Ovary (tissue), 10 donors: ENCODE measurements around the gene EGR4. TPM values are rescaled to one million over a fixed set of nuclear protein-coding genes. Genes with fewer than 3 reads are reported as not detected.

Experiments used
- DNase-seq, 5 donors: peaks; one replicate each; pipeline ENCODE4 v3.0.0-alpha.2; 2019 to 2020
- H3K27ac ChIP-seq, 2 donors: fragments of 200-600 bp; one replicate each; pipeline versions ENCODE4 v1.5.1 to v1.8.0; 2019 to 2022
- H3K27me3 ChIP-seq: fragments of 200-600 bp; one replicate; pipeline ENCODE4 v1.8.0; 2022
- H3K36me3 ChIP-seq: fragments of 200-600 bp; sonication (generic); one replicate; pipeline ENCODE4 v1.5.1; 2019
- H3K4me1 ChIP-seq: one replicate; pipeline ENCODE4 v1.8.1; 2013; ENCODE audit warnings: mild to moderate bottlenecking, moderate library complexity; ENCODE audit not compliant: insufficient read depth
- H3K4me3 ChIP-seq: fragments of 200-600 bp; sonication (generic); one replicate; pipeline ENCODE4 v1.5.1; 2017
- H3K9me3 ChIP-seq, 2 donors: fragments of 200-600 bp in 1 of 2; sonication (generic) in 1 of 2; one replicate each; pipeline versions ENCODE4 v1.5.1 to v1.8.1; 2013 to 2019; ENCODE audit warnings: mild to moderate bottlenecking in 1 of 2, moderate library complexity in 1 of 2
- CTCF ChIP-seq, 3 donors: fragments of 450-650 bp in 2 of 3; fragments of 200-600 bp in 1 of 3; IDR thresholded peaks; one replicate each; pipeline versions ENCODE4 v1.5.1 to v1.8.0; 2016 to 2022; ENCODE audit warnings: antibody characterized with exemption in 3 of 3, mild to moderate bottlenecking in 1 of 3
- EP300 ChIP-seq: sonication (generic); formaldehyde crosslinking; IDR thresholded peaks from one replicate; pipeline ENCODE4 v1.6.1; 2017; ENCODE audit warnings: antibody characterized with exemption
- POLR2A ChIP-seq: fragments of 450-650 bp; IDR thresholded peaks from one replicate; pipeline ENCODE4 v1.6.1; 2017; ENCODE audit warnings: antibody characterized with exemption, mild to moderate bottlenecking, moderate library complexity
- WGBS, 3 donors: extraction: QIAGEN DNeasy Blood & Tissue Kit in 1 of 3; methylation state at CpG; one replicate each; pipeline versions ENCODE4 v1.1.5 to v1.1.7; 2013 to 2017; 5-methylcytosine and 5-hydroxymethylcytosine counted together
- intact Hi-C, 4 donors: fragments of 100-400 bp; cut with DNase I; formaldehyde crosslinking; loops; one replicate each; pipeline versions ENCODE4 v1.11.0 to v1.15.1; 2022 to 2023
- long read RNA-seq, 3 donors: library from polyadenylated mRNA in 2 of 3; unstranded in 2 of 3; transcript quantifications; one replicate each; pipeline ENCODE4 v2.0.0 and lab custom pipeline, GENCODE V29; 2021 to 2026
- polyA plus RNA-seq, 2 donors: library from polyadenylated mRNA; stranded (reverse); fragments of 200-250 nt in 1 of 2; fragments of 350-450 nt in 1 of 2; fragmentation: Illumina TruSeq in 1 of 2; extraction: RNeasy Lipid Tissue Mini Kit (QIAGEN cat#74804) in 1 of 2; gene quantifications; one replicate each; pipeline ENCODE4 v1.2.3, GENCODE V29; 2013 to 2014
- total RNA-seq, 7 donors: library from RNA; depleted of rRNA in 2 of 7; stranded (reverse); fragments of >200 nt in 2 of 7; fragmentation: NEBNext Ultra II Directional in 3 of 7; extraction: Animal tissue kit (Norgen Biotek cat#: 25700) in 3 of 7; gene quantifications; one replicate each; pipeline versions ENCODE4 v1.1.0 to v1.2.4, GENCODE V29; 2016 to 2023
- donor health status: DM: no; HTN: no; CAD: no; lungs with moderate emphysema.
- donor health status: DM: no; HTN: no; CAD: no.
- donor health status: Bipolar disorder and iron deficiency.
- donor health status: DM: yes; HTN: yes; CAD: no.
- donor health status: DM: no; HTN: no; CAD: no.
- donor health status: DM: yes; HTN: yes; CAD: no.

EGR4 gene
- total RNA-seq (under 1 TPM in 1 of 7 donors, not detected in 6; 0.13 TPM), polyA plus RNA-seq (under 1 TPM in 1 of 2 donors, not detected in 1; 0.04 TPM)
- long read RNA-seq, donor 1 = 0 reads
- long read RNA-seq, donor 2 = 0 reads
- long read RNA-seq, donor 3 = 0 reads

GRCh38 chr2:73293534-73294171 is at the start of gene EGR4:
EGR4 (minus strand) TSS chr2:73293548; CDS start chr2:73293317, 231 bp downstream.
- DNase-seq = peak in 2 of 5 donors; percentile 25 to 43
- intact Hi-C loops = no loop called here
- Histone ChIP-seq H3K36me3 (no peaks in the 10 kb centered on the region), H3K9me3 (no peaks in the 10 kb centered on the region), H3K27me3 (peaks cover 10% of the 10 kb centered on the region), H3K27ac (no peak within 1 kb of the TSS), H3K4me1 (peaks cover 10% of the 10 kb centered on the region), H3K4me3 (peak within 1 kb of the TSS; percentile 9)
- 1 to 2% (median 1%) methylated on average over 28 to 45 of the region's 45 CpGs for WGBS, 3 donors
- no peak for TF ChIP-seq POLR2A

- WGBS, 3 donors = 56 to 68% (median 65%) methylated on average over 3 of the region's 3 CpGs
- no peak for DNase-seq
- Histone ChIP-seq H3K9me3 (no peaks in the 10 kb centered on the region), H3K27ac (no peak overlapping the region), H3K4me3 (no peak overlapping the region), H3K4me1 (no peaks in the 10 kb centered on the region), H3K27me3 (no peaks in the 10 kb centered on the region), H3K36me3 (no peaks in the 10 kb centered on the region)
- intact Hi-C loops = no loop called here
- TF ChIP-seq POLR2A = no peak
- TF ChIP-seq EP300 = no peak
- TF ChIP-seq CTCF (IDR thresholded peaks at IDR 0.05) = no peak
These were observed 47.7 kb upstream of the EGR4 start for GRCh38 chr2:73341039-73341438.

DNA sequence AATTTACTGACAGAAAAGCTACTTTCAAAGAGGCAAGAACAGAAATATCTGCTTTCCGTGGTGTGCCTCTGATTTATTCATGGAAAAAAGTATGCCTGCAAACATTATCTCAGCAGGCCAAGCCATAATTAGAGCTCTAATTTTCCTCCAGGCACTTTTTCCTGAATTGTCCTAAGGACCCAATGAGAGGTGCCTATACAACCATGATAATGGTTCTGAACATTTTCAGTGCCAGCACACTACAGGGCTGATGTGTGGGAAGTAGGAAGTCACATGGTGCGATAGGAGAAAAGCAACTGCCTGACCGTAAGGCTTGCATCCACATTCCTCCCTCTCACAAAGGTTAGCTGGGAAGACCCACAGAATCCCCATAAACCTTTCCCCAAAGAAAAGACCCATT is 45.9 kb upstream of the EGR4 start:
- H3K27ac ChIP-seq = no peak overlapping the region

DNA sequence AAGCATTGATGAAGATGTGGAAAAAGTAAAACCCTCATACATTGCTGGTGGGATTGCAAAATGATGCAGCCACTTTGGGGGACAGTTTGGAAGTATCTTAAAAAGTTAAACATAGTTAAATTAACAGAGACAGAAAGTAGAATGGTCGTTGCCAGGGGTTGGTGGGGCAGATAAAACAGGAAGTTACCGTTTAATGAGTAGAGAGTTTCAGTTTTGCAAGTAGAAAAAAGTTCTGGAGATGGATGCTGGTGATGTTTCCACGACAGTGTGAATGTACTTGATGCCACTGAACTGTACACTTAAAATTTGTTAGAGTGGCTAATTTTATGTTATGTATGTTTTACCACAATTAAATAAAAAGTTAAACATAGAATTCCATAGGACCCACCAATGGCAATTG is 44.5 kb upstream of the EGR4 start:
- Histone ChIP-seq H3K4me1 (no peaks in the 10 kb centered on the region), H3K4me3 (no peak overlapping the region), H3K27ac (no peak overlapping the region), H3K27me3 (no peaks in the 10 kb centered on the region), H3K36me3 (no peaks in the 10 kb centered on the region), H3K9me3 (no peaks in the 10 kb centered on the region)
- WGBS, 3 donors = 32 to 34% (median 34%) methylated on average over 3 of the region's 3 CpGs
- DNase-seq = no peak
- TF ChIP-seq CTCF (IDR thresholded peaks at IDR 0.05) (no peak), POLR2A (no peak), EP300 (no peak)
- intact Hi-C loops = no loop called here

More for the DNA sequence above, 45.9 kb upstream of the EGR4 start:
- no peak for DNase-seq
- Histone ChIP-seq H3K9me3 (no peaks in the 10 kb centered on the region), H3K36me3 (no peaks in the 10 kb centered on the region), H3K4me3 (no peak overlapping the region), H3K4me1 (no peaks in the 10 kb centered on the region), H3K27me3 (no peaks in the 10 kb centered on the region)
- WGBS, 3 donors = 46 to 62% (median 46%) methylated on average over 3 of the region's 3 CpGs
- TF ChIP-seq EP300 = no peak
- no peak for TF ChIP-seq CTCF (IDR thresholded peaks at IDR 0.05)
- TF ChIP-seq POLR2A = no peak
- intact Hi-C loops = no loop called here

DNA sequence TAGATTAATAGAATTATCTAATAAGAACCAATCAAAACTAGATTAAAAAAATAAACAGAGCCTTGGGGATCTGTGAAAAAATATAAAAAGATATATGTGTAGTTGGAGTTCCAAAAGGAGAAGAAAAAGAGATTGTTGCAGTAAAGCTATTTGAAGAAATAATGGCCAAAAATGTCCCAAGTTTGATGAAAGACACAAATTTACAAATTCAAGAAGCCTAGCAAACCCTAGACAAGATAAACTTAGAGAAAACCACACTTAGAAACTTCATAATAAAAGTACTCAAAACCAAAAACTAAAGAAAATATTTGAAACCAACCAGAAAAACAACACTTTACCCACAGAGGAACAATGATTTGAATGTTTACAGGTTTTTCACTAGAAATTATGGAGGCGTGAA is 41.3 kb upstream of the EGR4 start:
- Histone ChIP-seq H3K9me3 (no peaks in the 10 kb centered on the region), H3K4me1 (no peaks in the 10 kb centered on the region), H3K36me3 (no peaks in the 10 kb centered on the region), H3K27me3 (no peaks in the 10 kb centered on the region), H3K27ac (no peak overlapping the region), H3K4me3 (no peak overlapping the region)
- DNase-seq = no peak
- WGBS, 3 donors = 94 to 98% (median 95%) methylated on average over 1 of the region's 1 CpG
- TF ChIP-seq EP300 = no peak
- no peak for TF ChIP-seq POLR2A
- no peak for TF ChIP-seq CTCF (IDR thresholded peaks at IDR 0.05)
- intact Hi-C loops = no loop called here
